ENCODE results near the gene MAPK8. TPM values are rescaled to one million over a fixed set of nuclear protein-coding genes. Genes with fewer than 3 reads are reported as not detected.
"Not testable (repeated sequence)": the region's sequence is repeated elsewhere in the genome, so short reads cannot be mapped to it uniquely, and the experiment has no call there.

Gene MAPK8
- total RNA-seq, 1 donor from 2014 or later, result 42.3 TPM

DNA sequence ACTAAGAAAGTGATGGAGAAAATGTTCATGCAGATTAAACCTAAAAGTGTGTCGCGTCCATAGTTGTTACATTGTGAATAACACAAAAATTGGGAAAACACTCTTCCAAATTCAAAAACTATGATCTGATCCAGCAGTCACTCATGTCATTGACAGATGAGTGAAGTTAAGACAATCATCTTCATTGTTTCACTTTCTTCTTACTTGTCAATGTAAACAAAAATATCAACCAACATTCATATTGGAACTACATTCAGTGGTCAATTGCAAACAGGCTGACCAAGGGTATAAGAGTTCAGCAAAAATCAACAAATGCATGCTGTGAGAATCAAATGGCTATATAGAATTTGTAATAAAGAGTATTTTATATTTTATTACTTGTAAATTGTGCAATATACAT lies 33.8 kb upstream of the MAPK8 start:
- Histone ChIP-seq H3K4me3 (no peak overlapping the region), H3K36me3 (no peaks in the 10 kb centered on the region), H3K4me1 (no peaks in the 10 kb centered on the region), H3K27ac (no peak overlapping the region), H3K27me3 (no peaks in the 10 kb centered on the region), H3K9me3 (no peaks in the 10 kb centered on the region)
- ATAC-seq (no peak), DNase-seq (no peak)
- intact Hi-C loops (cut with DNase I), result no loop called here
- TF ChIP-seq, protein P1, sequence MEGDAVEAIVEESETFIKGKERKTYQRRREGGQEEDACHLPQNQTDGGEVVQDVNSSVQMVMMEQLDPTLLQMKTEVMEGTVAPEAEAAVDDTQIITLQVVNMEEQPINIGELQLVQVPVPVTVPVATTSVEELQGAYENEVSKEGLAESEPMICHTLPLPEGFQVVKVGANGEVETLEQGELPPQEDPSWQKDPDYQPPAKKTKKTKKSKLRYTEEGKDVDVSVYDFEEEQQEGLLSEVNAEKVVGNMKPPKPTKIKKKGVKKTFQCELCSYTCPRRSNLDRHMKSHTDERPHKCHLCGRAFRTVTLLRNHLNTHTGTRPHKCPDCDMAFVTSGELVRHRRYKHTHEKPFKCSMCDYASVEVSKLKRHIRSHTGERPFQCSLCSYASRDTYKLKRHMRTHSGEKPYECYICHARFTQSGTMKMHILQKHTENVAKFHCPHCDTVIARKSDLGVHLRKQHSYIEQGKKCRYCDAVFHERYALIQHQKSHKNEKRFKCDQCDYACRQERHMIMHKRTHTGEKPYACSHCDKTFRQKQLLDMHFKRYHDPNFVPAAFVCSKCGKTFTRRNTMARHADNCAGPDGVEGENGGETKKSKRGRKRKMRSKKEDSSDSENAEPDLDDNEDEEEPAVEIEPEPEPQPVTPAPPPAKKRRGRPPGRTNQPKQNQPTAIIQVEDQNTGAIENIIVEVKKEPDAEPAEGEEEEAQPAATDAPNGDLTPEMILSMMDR (IDR thresholded peaks at IDR 0.05), result no peak

DNA sequence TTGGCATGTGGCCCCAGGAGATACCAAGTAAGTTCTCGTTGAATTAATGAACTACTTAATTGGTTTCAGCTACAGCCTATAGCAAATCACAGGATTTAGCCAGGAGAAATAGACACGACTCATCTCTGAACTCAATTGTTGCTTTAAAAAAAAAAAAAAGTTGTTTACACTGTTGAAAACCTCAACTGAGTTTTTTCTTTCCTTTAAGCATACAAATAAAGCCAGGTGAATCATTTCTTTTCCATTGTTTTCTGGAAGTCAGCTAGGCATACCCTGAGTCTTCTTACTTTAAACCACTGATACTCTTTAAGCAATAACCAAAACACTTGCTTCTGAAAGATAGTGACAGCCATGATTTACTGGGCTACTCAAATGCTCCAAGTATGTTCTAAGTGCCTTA lies 32.7 kb upstream of the MAPK8 start:
- intact Hi-C loops (cut with DNase I), result no loop called here
- H3K36me3 ChIP-seq, result no peaks in the 10 kb centered on the region
- ATAC-seq (no peak), DNase-seq (no peak)
- H3K27ac ChIP-seq, result no peak overlapping the region
- TF ChIP-seq, protein P1 (IDR thresholded peaks at IDR 0.05), result no peak
- no peak overlapping the region for H3K4me3 ChIP-seq
- H3K9me3 ChIP-seq, result no peaks in the 10 kb centered on the region
- H3K4me1 ChIP-seq, result no peaks in the 10 kb centered on the region
- H3K27me3 ChIP-seq, result no peaks in the 10 kb centered on the region

DNA sequence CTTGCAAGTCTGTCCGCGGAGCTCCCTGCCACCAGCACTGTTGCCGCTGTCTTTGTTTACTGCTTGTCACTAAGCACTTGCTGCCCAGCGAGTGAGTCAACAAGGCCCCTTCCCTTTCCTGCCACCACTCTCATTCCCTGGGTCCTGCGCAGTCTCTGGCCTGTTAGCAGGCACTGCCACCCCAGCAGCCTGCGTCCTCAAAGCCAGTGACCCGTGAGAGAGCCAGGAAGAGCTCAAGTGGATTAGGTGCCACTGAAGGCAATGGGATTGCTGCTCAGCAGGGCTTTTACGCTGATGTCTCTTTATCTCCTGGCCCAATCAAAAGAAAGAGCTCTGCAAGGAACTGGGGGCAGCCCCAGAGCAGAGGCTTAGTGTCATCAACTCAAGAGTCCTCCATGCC lies 31.8 kb upstream of the MAPK8 start, which contains the start of gene FRMPD2:
FRMPD2 (minus strand) TSS at position 61 of the 400 bp plus-strand sequence. CDS start 129 bp downstream, outside the sequence.
- H3K9me3 ChIP-seq, result no peaks in the 10 kb centered on the region
- TF ChIP-seq, protein P1 (IDR thresholded peaks at IDR 0.05), result no peak
- ATAC-seq (no peak), DNase-seq (no peak)
- no peaks in the 10 kb centered on the region for H3K27me3 ChIP-seq
- no peak within 1 kb of the TSS for H3K27ac ChIP-seq
- H3K36me3 ChIP-seq, result no peaks in the 10 kb centered on the region
- H3K4me3 ChIP-seq, result no peak within 1 kb of the TSS
- intact Hi-C loops (cut with DNase I), result no loop called here
- H3K4me1 ChIP-seq, result no peaks in the 10 kb centered on the region

DNA sequence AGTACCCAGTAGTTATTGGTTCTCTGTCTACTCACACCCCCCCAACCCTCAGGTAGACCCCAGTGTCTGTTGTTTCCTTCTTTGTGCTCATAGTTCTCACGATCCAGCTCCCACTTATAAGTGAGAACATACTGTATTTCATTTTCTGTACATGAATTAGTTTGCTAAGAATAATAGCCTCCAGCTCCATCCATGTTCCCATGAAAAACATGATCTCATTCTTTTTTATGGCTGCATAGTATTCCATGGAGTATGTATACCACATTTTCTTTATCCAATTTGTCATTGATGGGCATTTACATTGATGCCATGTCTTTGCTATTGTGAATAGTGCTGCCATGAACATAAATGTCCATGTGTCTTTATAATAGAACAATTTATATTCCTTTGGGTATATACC lies 29.4 kb upstream of the MAPK8 start:
- no peaks in the 10 kb centered on the region for H3K36me3 ChIP-seq
- ATAC-seq, result no peak
- H3K4me3 ChIP-seq, result no peak overlapping the region
- TF ChIP-seq, protein P1 (IDR thresholded peaks at IDR 0.05), result no peak
- no peak overlapping the region for H3K27ac ChIP-seq
- intact Hi-C loops (cut with DNase I), result no loop called here
- DNase-seq, result no peak
- no peaks in the 10 kb centered on the region for H3K9me3 ChIP-seq
- no peaks in the 10 kb centered on the region for H3K27me3 ChIP-seq
- no peaks in the 10 kb centered on the region for H3K4me1 ChIP-seq

DNA sequence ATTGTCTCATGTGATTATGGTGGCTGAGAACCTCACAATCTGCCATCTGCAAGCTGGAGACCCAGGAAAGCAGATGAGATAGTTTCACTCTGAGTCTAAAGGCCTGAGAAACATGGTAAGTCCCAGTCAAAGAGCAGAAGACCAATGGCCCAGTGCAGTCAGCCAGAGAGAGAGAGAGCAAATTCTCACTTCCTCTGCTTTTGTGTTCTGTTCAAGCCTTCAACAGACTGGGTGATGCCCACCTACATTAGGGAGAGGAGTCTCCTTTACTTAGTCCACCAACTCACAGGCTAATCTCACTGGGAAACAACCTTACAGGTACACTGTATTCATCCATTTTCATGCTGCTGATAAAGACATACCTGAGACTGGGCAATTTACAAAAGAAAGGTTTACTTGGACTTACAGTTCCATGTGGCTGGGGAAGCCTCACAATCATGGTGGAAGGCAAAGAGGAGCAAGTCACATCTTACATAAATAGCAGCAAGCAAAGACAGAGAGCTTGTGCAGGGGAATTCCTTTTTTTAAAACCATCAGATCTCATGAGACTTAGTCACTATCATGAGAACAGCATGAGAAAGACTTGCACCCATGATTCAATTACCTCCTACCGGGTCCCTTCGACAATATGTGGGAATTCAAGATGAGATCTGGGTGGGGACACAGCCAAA lies 27.3 kb upstream of the MAPK8 start:
- Histone ChIP-seq H3K36me3 (no peaks in the 10 kb centered on the region), H3K4me3 (no peak overlapping the region), H3K9me3 (no peaks in the 10 kb centered on the region), H3K4me1 (no peaks in the 10 kb centered on the region), H3K27me3 (no peaks in the 10 kb centered on the region), H3K27ac (no peak overlapping the region)
- ATAC-seq (no peak), DNase-seq (no peak)
- intact Hi-C loops (cut with DNase I), result no loop called here
- TF ChIP-seq, protein P1 (IDR thresholded peaks at IDR 0.05), result no peak

DNA sequence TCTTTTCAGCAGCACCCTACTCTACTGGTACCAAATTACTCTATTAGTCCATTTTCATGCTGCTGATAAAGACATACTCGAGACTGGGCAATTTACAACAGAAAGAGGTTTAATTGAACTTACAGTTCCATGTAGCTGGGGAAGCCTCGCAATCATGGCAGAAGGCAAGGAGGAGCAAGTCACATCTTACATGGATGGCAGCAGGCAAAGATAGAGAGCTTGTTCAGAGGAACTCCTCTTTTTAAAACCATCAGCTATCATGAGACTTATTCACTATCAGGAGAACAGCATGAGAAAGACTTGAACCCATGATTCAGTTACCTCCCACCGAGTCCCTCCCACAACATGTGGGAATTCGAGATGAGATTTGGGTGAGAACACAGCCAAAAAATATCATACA lies 24.8 kb upstream of the MAPK8 start:
- ATAC-seq; H3K27ac ChIP-seq; H3K9me3 ChIP-seq; DNase-seq; H3K36me3 ChIP-seq; H3K4me1 ChIP-seq; intact Hi-C loops (cut with DNase I); H3K27me3 ChIP-seq; H3K4me3 ChIP-seq: not testable (repeated sequence)
